Loucy (cell line): Measurements from ENCODE around the gene GPR18.
"Not testable (repeated sequence)": the region's sequence is repeated elsewhere in the genome, so short reads cannot be mapped to it uniquely, and the experiment has no call there.

Experiments used
- CTCF ChIP-seq: fragments of 200-600 bp; sonication (generic); conservative IDR thresholded peaks from 2 replicates; pipeline ENCODE4 v1.5.1; 2014; ENCODE audit warnings: mild to moderate bottlenecking, antibody characterized with exemption, low read length
- EZH2phosphoT487 ChIP-seq: fragments of 200-600 bp; IDR thresholded peaks from 2 replicates; pipeline ENCODE4 v1.6.1; 2018; ENCODE audit warnings: antibody characterized with exemption, mild to moderate bottlenecking, moderate library complexity, borderline replicate concordance

DNA sequence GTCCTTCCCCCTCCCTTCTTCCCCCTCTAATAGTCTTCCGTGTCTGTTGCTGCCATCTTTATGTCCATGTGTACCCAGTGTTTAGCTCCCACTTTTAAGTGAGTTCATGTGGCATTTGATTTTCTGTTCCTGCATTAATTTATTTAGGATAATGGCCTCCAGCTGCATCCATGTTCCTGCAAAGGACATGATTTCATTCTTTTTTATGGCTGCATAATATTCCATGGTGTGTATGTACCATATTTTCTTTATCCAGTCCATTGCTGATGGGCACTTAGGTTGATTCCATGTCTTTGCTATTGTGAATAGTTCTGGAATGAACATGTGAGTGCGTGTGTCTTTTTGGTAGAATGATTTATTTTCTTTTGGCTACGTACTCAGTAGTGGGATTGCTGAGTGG, 9.0 kb downstream of the GPR18 start:
- TF ChIP-seq CTCF, EZH2phosphoT487: not testable (repeated sequence)
